Tracheal epithelial cell (primary cell): ENCODE measurements around the gene FRMPD2. TPM values are rescaled to one million over a fixed set of nuclear protein-coding genes. Genes with fewer than 3 reads are reported as not detected.

Experiments used
- total RNA-seq: library from RNA; depleted of rRNA; stranded (reverse); fragments of >200 nt; gene quantifications from 2 replicates; pipeline ENCODE4 v1.2.1, GENCODE V29; 2014

Gene FRMPD2
- total RNA-seq: 0.24 and 1.7 TPM in 2 replicates

GRCh38 chr10:48274636-48275035 lies at the start of gene FRMPD2:
TSS of gene FRMPD2 (minus strand) at chr10:48274696. CDS start at chr10:48274567, 129 bp downstream.

GRCh38 chr10:48306265-48306869 lies 31.9 kb upstream of the FRMPD2 start, which contains the start of gene MAPK8:
TSS of gene MAPK8 (plus strand) at chr10:48306677. CDS start at chr10:48401661, 94,984 bp downstream.

Other genes with a start within 250 kb of the FRMPD2 start
- gene MAPK8, start 32.0 kb upstream of the FRMPD2 start, total RNA-seq: 50.8 and 59.5 TPM in 2 replicates